IMR-90 (cell line): Measurements from ENCODE around the gene LRRC7. TPM values are rescaled to one million over a fixed set of nuclear protein-coding genes. Genes with fewer than 3 reads are reported as not detected.

Experiments used
- ATAC-seq: fragments of 200-7000 bp; cut with Tn5 transposase; 2 replicates; pipeline ENCODE4 v1.9.1; 2020; ENCODE audit warnings: low read depth, mild to moderate bottlenecking, moderate library complexity
- BruUV-seq: library from RNA; stranded (reverse); fragments of 400-500 nt; replicated peaks from 2 replicates; lab custom pipeline; 2021; lab: Mats Ljungman, UMichigan
- CTCF ChIA-PET: fragments of 300-600 bp; formaldehyde crosslinking; extraction: SDS; loops from one replicate; lab custom pipeline; 2021; ENCODE audit warnings: antibody characterized with exemption; lab: Yijun Ruan, JAX
- POLR2A ChIA-PET: fragments of 300-600 bp; sonication (Branson Sonifier 250); formaldehyde crosslinking; loops from one replicate; lab custom pipeline; 2022; ENCODE audit warnings: antibody characterized with exemption; ENCODE audit not compliant: unreplicated experiment; lab: Charles Lee
- DNase-seq: peaks from one replicate; pipeline ENCODE4 v3.0.0; 2013
- H2AFZ ChIP-seq: replicated peaks from 2 replicates; pipeline ENCODE3; 2013; ENCODE audit warnings: low read length, mild to moderate bottlenecking; ENCODE audit not compliant: poor library complexity
- H2AK5ac ChIP-seq: 2 replicates; pipeline ENCODE4 v1.6.1; 2013; ENCODE audit warnings: low read depth, low read length, inconsistent platforms
- H2AK9ac ChIP-seq: replicated peaks from 2 replicates; pipeline ENCODE3; 2013; ENCODE audit warnings: mild to moderate bottlenecking, low read depth, low read length, moderate library complexity; ENCODE audit not compliant: poor library complexity
- H2BK120ac ChIP-seq: 2 replicates; pipeline ENCODE4 v1.6.1; 2013; ENCODE audit warnings: low read depth, low read length, inconsistent platforms
- H2BK15ac ChIP-seq: 3 replicates; pipeline ENCODE4 v1.6.1; 2013; ENCODE audit warnings: low read depth, low read length, inconsistent platforms
- H2BK20ac ChIP-seq: 2 replicates; pipeline ENCODE4 v1.6.1; 2013; ENCODE audit warnings: low read depth, mild to moderate bottlenecking, inconsistent platforms, low read length, moderate library complexity
- H2BK5ac ChIP-seq: 2 replicates; pipeline ENCODE4 v1.6.1; 2013; ENCODE audit warnings: mild to moderate bottlenecking, low read depth, low read length, inconsistent platforms; ENCODE audit not compliant: poor library complexity, severe bottlenecking
- H3K14ac ChIP-seq: replicated peaks from 2 replicates; pipeline ENCODE4 v1.6.1; 2013; ENCODE audit warnings: low read depth, low read length, inconsistent platforms
- H3K18ac ChIP-seq: 2 replicates; pipeline ENCODE4 v1.6.1; 2013; ENCODE audit warnings: low read depth, low read length, control low read depth
- H3K23ac ChIP-seq: 2 replicates; pipeline ENCODE4 v1.6.1; 2013; ENCODE audit warnings: low read depth, low read length, inconsistent platforms
- H3K27ac ChIP-seq: 2 replicates; pipeline ENCODE4 v1.5.1; 2013; ENCODE audit warnings: mild to moderate bottlenecking, control low read depth, low read length; ENCODE audit not compliant: insufficient read depth
- H3K27me3 ChIP-seq: 2 replicates; pipeline ENCODE4 v1.6.1; 2013; ENCODE audit warnings: low read length; ENCODE audit not compliant: control insufficient read depth, insufficient read depth
- H3K36me3 ChIP-seq: 2 replicates; pipeline ENCODE4 v1.6.1; 2013; ENCODE audit warnings: low read length, mixed read lengths; ENCODE audit not compliant: control insufficient read depth, insufficient read depth
- H3K4ac ChIP-seq: 2 replicates; pipeline ENCODE4 v1.6.1; 2013; ENCODE audit warnings: low read depth, low read length, inconsistent platforms
- H3K4me1 ChIP-seq: 2 replicates; pipeline ENCODE4 v1.6.1; 2013; ENCODE audit warnings: low read length, mixed read lengths; ENCODE audit not compliant: control insufficient read depth, insufficient read depth
- H3K4me2 ChIP-seq: 2 replicates; pipeline ENCODE4 v1.6.1; 2013; ENCODE audit warnings: low read depth, mild to moderate bottlenecking, control low read depth, low read length, moderate library complexity
- H3K4me3 ChIP-seq: 2 replicates; pipeline ENCODE4 v1.5.1; 2013; ENCODE audit warnings: low read depth, mild to moderate bottlenecking, control low read depth, low read length, moderate library complexity; ENCODE audit not compliant: insufficient read depth
- H3K56ac ChIP-seq: 2 replicates; pipeline ENCODE4 v1.6.1; 2013; ENCODE audit warnings: low read length, inconsistent platforms; ENCODE audit not compliant: insufficient read depth; ENCODE audit errors: extremely low read depth
- H3K79me1 ChIP-seq, 2 experiments: 2 replicates each; pipeline ENCODE4 v1.6.1; 2013; ENCODE audit warnings: low read length in 2 of 2, inconsistent platforms in 1 of 2, low read depth in 1 of 2
- H3K9ac ChIP-seq: 2 replicates; pipeline ENCODE4 v1.6.1; 2013; ENCODE audit warnings: low read depth, low read length, control low read depth
- H3K9me1 ChIP-seq: 2 replicates; pipeline ENCODE4 v1.6.1; 2013; ENCODE audit warnings: low read length, inconsistent platforms; ENCODE audit not compliant: insufficient read depth
- H3K9me3 ChIP-seq: 2 replicates; pipeline ENCODE4 v1.6.1; 2013; ENCODE audit warnings: low read length; ENCODE audit not compliant: control insufficient read depth, insufficient read depth
- H4K20me1 ChIP-seq: 2 replicates; pipeline ENCODE4 v1.6.1; 2013; ENCODE audit warnings: low read length, inconsistent platforms; ENCODE audit not compliant: insufficient read depth
- H4K5ac ChIP-seq: 2 replicates; pipeline ENCODE4 v1.6.1; 2013; ENCODE audit warnings: mild to moderate bottlenecking, low read depth, low read length, control low read depth
- H4K8ac ChIP-seq, 2 experiments: 2 replicates each; pipeline ENCODE4 v1.6.1; 2013; ENCODE audit warnings: low read depth in 2 of 2, low read length in 2 of 2, control low read depth in 1 of 2, inconsistent platforms in 1 of 2
- H4K91ac ChIP-seq: 2 replicates; pipeline ENCODE4 v1.6.1; 2013; ENCODE audit warnings: low read depth, low read length, inconsistent platforms; ENCODE audit not compliant: insufficient read depth
- BHLHE40 ChIP-seq: fragments of 150-350 bp; IDR thresholded peaks from 2 replicates; pipeline ENCODE4 v1.6.1; 2016; ENCODE audit warnings: mild to moderate bottlenecking, low read depth, low read length
- CEBPB ChIP-seq: IDR thresholded peaks from 2 replicates; pipeline ENCODE4 v1.6.1; 2012; ENCODE audit warnings: low read depth, low read length, improper control_type of control experiment
- CHD1 ChIP-seq: IDR thresholded peaks from 2 replicates; pipeline ENCODE4 v1.6.1; 2012; ENCODE audit warnings: low read depth, low read length, improper control_type of control experiment
- CTCF ChIP-seq: conservative IDR thresholded peaks from 2 replicates; pipeline ENCODE4 v1.5.1; 2012; ENCODE audit warnings: mild to moderate bottlenecking, low read depth, low read length, improper control_type of control experiment
- FOS ChIP-seq: fragments of 150-350 bp; IDR thresholded peaks from 2 replicates; pipeline ENCODE4 v1.6.1; 2016; ENCODE audit warnings: low read depth, low read length
- MAFK ChIP-seq: IDR thresholded peaks from 2 replicates; pipeline ENCODE4 v1.6.1; 2012; ENCODE audit warnings: low read depth, low read length, improper control_type of control experiment
- MAZ ChIP-seq: IDR thresholded peaks from 2 replicates; pipeline ENCODE4 v1.6.1; 2012; ENCODE audit warnings: low read depth, mild to moderate bottlenecking, low read length, improper control_type of control experiment, moderate library complexity, borderline replicate concordance
- MXI1 ChIP-seq: IDR thresholded peaks from 2 replicates; pipeline ENCODE4 v1.6.1; 2012; ENCODE audit warnings: low read depth, mild to moderate bottlenecking, low read length, moderate library complexity, borderline replicate concordance
- NFE2L2 ChIP-seq: fragments of 150-350 bp; IDR thresholded peaks from 2 replicates; pipeline ENCODE4 v1.6.1; 2016; ENCODE audit warnings: low read depth, mild to moderate bottlenecking, low read length
- POLR2A ChIP-seq: IDR thresholded peaks from 2 replicates; pipeline ENCODE4 v1.6.1; 2012; ENCODE audit warnings: mild to moderate bottlenecking, low read depth, low read length
- RAD21 ChIP-seq: IDR thresholded peaks from 2 replicates; pipeline ENCODE4 v1.6.1; 2012; ENCODE audit warnings: low read length, improper control_type of control experiment
- RCOR1 ChIP-seq: IDR thresholded peaks from 2 replicates; pipeline ENCODE4 v1.6.1; 2012; ENCODE audit warnings: mild to moderate bottlenecking, low read length, improper control_type of control experiment; ENCODE audit not compliant: insufficient replicate concordance
- RFX5 ChIP-seq: IDR thresholded peaks from 2 replicates; pipeline ENCODE4 v1.8.0; 2012; ENCODE audit warnings: low read depth, mild to moderate bottlenecking, low read length, moderate library complexity
- SMC3 ChIP-seq: fragments of 150-350 bp; IDR thresholded peaks from 2 replicates; pipeline ENCODE4 v1.6.1; 2016; ENCODE audit warnings: low read depth, mild to moderate bottlenecking, antibody characterized with exemption, low read length, moderate library complexity
- whole genome bisulfite sequencing, 2 experiments: methylation state at CpG; one replicate each; pipeline versions ENCODE4 v1.1.5 to v1.1.7; 2013; ENCODE audit warnings: missing lambda C conversion rate in 2 of 2; ENCODE audit not compliant: insufficient read length in 1 of 2; ENCODE audit errors: extremely low coverage in 2 of 2; 5-methylcytosine and 5-hydroxymethylcytosine counted together
- dilution Hi-C: fragments of 300-500 bp; cut with HindIII; formaldehyde crosslinking; loops from one replicate; pipeline ENCODE4 v1.14.3; 2018; ENCODE audit warnings: low sequenced_read_pairs; ENCODE audit not compliant: unreplicated experiment
- in situ Hi-C: fragments of 300-500 bp; cut with MboI; formaldehyde crosslinking; loops from 3 replicates; pipeline ENCODE4 v1.14.3; 2019; ENCODE audit warnings: low sequenced_read_pairs, inconsistent platforms, mixed read lengths
- intact Hi-C: fragments of 100-400 bp; cut with micrococcal nuclease; formaldehyde crosslinking; loops from 2 replicates; pipeline ENCODE4 v1.10.0; 2022
- polyA plus RNA-seq, 3 experiments: library from polyadenylated mRNA; depleted of rRNA; stranded (reverse); fragments of >200 nt; gene quantifications; 2 replicates each; pipeline ENCODE4 v1.2.3, GENCODE V29; 2012; ENCODE audit warnings: low replicate concordance in 1 of 3
- total RNA-seq: library from RNA; depleted of rRNA; stranded (reverse); fragments of >200 nt; gene quantifications from 2 replicates; pipeline ENCODE4 v1.2.3, GENCODE V29; 2012
- TF ChIP-seq, protein P1 (sequence below): fragments of 150-350 bp; IDR thresholded peaks from 2 replicates; pipeline ENCODE4 v1.6.1; 2017; ENCODE audit warnings: mild to moderate bottlenecking, antibody characterized with exemption, low read length, low read depth
- TF ChIP-seq, protein P2 (sequence below): fragments of 150-350 bp; IDR thresholded peaks from 2 replicates; pipeline ENCODE4 v1.6.1; 2016; ENCODE audit warnings: low read depth, mild to moderate bottlenecking, low read length, moderate library complexity, borderline replicate concordance

The LRRC7 gene
- total and polyA plus RNA-seq, 2 of the 4 experiments (the other 2 are of a cell fraction): under 0.01 to 0.02 TPM

DNA sequence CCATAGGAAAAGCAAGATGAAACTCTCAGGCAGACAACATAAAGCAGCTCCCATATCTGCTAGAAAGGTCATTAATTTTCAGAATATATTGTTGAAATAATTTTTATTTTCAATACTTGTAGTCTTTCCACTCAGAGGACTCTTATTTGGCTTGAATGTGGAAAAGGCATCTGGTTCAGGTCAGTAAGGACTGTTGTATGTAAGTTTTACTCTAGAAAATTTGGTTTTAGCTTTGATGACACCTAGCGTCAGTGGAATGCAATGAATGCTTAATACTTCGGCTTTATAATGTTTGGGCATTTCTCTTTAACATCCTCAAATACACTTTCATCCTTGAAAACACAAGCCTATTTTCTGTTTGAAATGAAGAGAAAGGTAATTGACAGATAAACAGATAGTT is 574.4 kb downstream of the LRRC7 start:
- ATAC-seq (peak; percentile 55), DNase-seq (peak; percentile 45)
- H3K79me1 ChIP-seq: no peaks in the 10 kb centered on the region
- in situ Hi-C loops (loop anchor here (25.0 kb wide), 1 partner anchor 105 kb away; no protein-coding TSS in a partner anchor), dilution Hi-C loops (no loop called here), intact Hi-C loops (loop anchor here (2.0 to 10.0 kb wide), 3 partner anchors 107 to 1667 kb away; no protein-coding TSS in a partner anchor)
- ChIA-PET POLR2A (no interaction called here), CTCF (interaction anchor here (0.5 to 1.4 kb wide), 6 partner anchors 12 to 107 kb away, joined by 3 to 7 read pairs (median 3); no protein-coding TSS in a partner anchor)
- H2BK120ac ChIP-seq: no peak overlapping the region
- no peak overlapping the region for H2BK5ac ChIP-seq
- H3K56ac ChIP-seq: no peak overlapping the region
- no peak overlapping the region for H2AFZ ChIP-seq
- WGBS, 2 experiments: no CpG with 5 or more reads among the region's 2 CpGs
- H3K9ac ChIP-seq: no peak overlapping the region
- H3K4me1 ChIP-seq: no peaks in the 10 kb centered on the region; the same call in 1 of the 2 replicates
- no peaks in the 10 kb centered on the region for H3K36me3 ChIP-seq
- no peak overlapping the region for H3K23ac ChIP-seq
- H2BK20ac ChIP-seq: no peak overlapping the region
- H2AK9ac ChIP-seq: no peak overlapping the region
- no peak overlapping the region for H3K18ac ChIP-seq
- H3K4ac ChIP-seq: no peak overlapping the region
- no peak overlapping the region for H3K14ac ChIP-seq
- TF ChIP-seq CHD1 (no peak), CTCF (peak; percentile 43), RAD21 (peak; percentile 37), RFX5 (no peak), MAFK (no peak), FOS (no peak), RCOR1 (no peak), BHLHE40 (no peak), MXI1 (no peak), MAZ (no peak), NFE2L2 (no peak), SMC3 (peak; percentile 18; the same call in 1 of the 2 replicates), CEBPB (no peak), POLR2A (no peak)
- TF ChIP-seq, protein P1, sequence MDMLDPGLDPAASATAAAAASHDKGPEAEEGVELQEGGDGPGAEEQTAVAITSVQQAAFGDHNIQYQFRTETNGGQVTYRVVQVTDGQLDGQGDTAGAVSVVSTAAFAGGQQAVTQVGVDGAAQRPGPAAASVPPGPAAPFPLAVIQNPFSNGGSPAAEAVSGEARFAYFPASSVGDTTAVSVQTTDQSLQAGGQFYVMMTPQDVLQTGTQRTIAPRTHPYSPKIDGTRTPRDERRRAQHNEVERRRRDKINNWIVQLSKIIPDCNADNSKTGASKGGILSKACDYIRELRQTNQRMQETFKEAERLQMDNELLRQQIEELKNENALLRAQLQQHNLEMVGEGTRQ: no peak
- TF ChIP-seq, protein P2, sequence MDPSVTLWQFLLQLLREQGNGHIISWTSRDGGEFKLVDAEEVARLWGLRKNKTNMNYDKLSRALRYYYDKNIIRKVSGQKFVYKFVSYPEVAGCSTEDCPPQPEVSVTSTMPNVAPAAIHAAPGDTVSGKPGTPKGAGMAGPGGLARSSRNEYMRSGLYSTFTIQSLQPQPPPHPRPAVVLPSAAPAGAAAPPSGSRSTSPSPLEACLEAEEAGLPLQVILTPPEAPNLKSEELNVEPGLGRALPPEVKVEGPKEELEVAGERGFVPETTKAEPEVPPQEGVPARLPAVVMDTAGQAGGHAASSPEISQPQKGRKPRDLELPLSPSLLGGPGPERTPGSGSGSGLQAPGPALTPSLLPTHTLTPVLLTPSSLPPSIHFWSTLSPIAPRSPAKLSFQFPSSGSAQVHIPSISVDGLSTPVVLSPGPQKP: no peak
- no peaks in the 10 kb centered on the region for H3K27me3 ChIP-seq
- H2AK5ac ChIP-seq: no peak overlapping the region
- H4K8ac ChIP-seq: no peak overlapping the region
- H3K9me1 ChIP-seq: peaks cover 2% of the 10 kb centered on the region; the same call in 1 of the 2 replicates
- H4K91ac ChIP-seq: no peak overlapping the region
- BruUV-seq: no TSS peak
- H4K20me1 ChIP-seq: no peaks in the 10 kb centered on the region
- H3K4me3 ChIP-seq: no peak overlapping the region
- H3K27ac ChIP-seq: no peak overlapping the region
- no peaks in the 10 kb centered on the region for H3K9me3 ChIP-seq
- no peak overlapping the region for H4K5ac ChIP-seq
- no peak overlapping the region for H3K4me2 ChIP-seq
- H2BK15ac ChIP-seq: no peak overlapping the region
